IPS-18c (cell line): ENCODE results near the gene SIGLEC15.

Experiments
- H3K4me3 ChIP-seq: 2 replicates; pipeline ENCODE4 v1.7.0; 2013; ENCODE audit warnings: low read depth, mild to moderate bottlenecking, low read length, moderate library complexity; ENCODE audit not compliant: insufficient read depth
- H3K9me3 ChIP-seq: one replicate; pipeline ENCODE4 v1.6.1; 2013; ENCODE audit warnings: mild to moderate bottlenecking, low read length, moderate library complexity; ENCODE audit not compliant: control insufficient read depth, insufficient read depth

SIGLEC15 gene

GRCh38 chr18:45856531-45856930 is 31.1 kb downstream of the SIGLEC15 start:
- no peaks in the 10 kb centered on the region for H3K9me3 ChIP-seq
- H3K4me3 ChIP-seq = no peak overlapping the region

DNA sequence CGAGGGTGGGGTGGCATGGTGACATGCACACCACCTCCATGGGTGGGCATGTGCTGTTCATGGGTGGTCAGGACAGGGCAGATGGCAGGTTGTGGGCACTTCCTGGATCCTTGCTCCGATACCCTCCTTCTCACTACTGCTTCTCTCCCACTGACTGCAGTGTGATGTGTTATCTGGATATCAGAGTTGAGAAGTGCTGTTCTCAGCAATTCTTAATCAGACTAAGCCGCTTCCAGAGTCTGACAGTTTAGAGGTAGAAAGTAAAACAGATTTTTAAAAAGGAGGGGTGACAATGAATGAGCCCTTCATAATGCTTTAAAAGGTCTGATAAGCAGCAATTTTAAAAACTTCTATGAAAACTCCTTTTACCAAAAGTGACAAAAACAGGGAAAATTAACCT is 33.9 kb downstream of the SIGLEC15 start:
- Histone ChIP-seq H3K9me3 (no peaks in the 10 kb centered on the region), H3K4me3 (no peak overlapping the region)

DNA sequence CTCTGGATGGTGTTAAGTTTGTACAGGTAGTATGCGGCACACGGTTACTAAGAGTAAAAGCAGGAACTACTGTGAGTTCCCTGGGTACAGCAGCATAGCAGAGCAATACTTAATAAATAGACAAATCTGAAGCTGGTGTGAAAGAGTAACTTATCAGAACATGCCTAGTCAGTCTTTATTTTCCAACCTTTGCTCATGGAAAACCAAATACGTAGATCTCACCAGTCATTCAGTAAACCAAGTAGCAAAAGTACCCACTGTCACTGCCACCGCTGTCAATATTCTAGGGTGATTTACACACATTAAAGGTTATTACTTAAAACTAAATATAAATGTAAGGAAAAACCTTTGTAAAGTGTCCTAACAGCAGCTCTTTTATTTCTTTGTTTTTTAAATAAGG is 35.0 kb downstream of the SIGLEC15 start:
- Histone ChIP-seq H3K9me3 (no peaks in the 10 kb centered on the region), H3K4me3 (no peak overlapping the region)

- Histone ChIP-seq H3K4me3 (no peak overlapping the region), H3K9me3 (no peaks in the 10 kb centered on the region)
These were observed 35.5 kb downstream of the SIGLEC15 start for GRCh38 chr18:45860971-45861370.

DNA sequence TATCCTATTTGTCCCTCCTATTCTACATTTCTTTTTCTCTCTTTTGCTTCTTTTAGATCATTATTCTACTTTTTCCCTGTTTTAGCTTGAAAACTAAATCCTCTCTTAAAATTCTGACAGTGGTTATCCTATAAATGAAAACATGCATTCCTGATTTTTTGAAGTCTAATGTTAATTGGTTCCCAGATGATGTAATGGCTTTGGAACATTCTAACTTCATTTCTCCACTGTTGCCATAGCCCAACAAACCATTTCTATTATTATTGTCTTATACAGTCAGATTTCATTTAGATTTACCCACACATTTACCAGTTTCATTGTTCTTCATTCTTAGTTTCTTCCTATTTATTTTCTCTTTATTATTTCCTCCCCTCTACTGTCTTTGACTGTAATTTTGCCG is 36.5 kb downstream of the SIGLEC15 start:
- H3K4me3 ChIP-seq = no peak overlapping the region
- H3K9me3 ChIP-seq = no peaks in the 10 kb centered on the region

GRCh38 chr18:45863469-45863868 is 38.0 kb downstream of the SIGLEC15 start:
- Histone ChIP-seq H3K9me3 (no peaks in the 10 kb centered on the region), H3K4me3 (no peak overlapping the region)

DNA sequence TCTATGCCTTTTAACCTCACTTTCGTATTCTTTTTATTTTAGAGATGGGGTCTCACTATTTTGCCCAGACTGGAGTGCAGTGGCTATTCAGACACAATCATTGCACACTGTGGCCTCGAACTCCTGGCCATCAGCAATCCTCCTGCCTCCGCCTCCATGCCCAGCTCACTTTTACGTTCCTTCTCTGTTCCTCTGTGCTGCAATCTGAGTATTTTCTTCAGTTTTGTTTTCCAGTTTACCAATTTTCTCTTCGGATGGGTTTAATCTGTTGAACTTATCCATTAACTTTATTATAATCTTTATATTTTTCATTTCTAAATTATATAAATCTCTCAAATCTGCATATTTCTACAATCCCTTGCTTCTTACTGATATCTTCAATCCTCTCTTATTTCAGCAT is 38.6 kb downstream of the SIGLEC15 start:
- H3K4me3 ChIP-seq = no peak overlapping the region

GRCh38 chr18:45865466-45865865 is 40.0 kb downstream of the SIGLEC15 start:
- Histone ChIP-seq H3K9me3 (no peaks in the 10 kb centered on the region), H3K4me3 (no peak overlapping the region)

More for the DNA sequence above, 38.6 kb downstream of the SIGLEC15 start:
- H3K9me3 ChIP-seq = no peaks in the 10 kb centered on the region

- H3K4me3 ChIP-seq = no peak overlapping the region
These were observed 44.9 kb downstream of the SIGLEC15 start for GRCh38 chr18:45870419-45870818.

GRCh38 chr18:45871431-45872084 is 46.1 kb downstream of the SIGLEC15 start:
- peaks cover 2% of the 10 kb centered on the region for H3K9me3 ChIP-seq

More at GRCh38 chr18:45870419-45870818, 44.9 kb downstream of the SIGLEC15 start:
- H3K9me3 ChIP-seq = no peaks in the 10 kb centered on the region

DNA sequence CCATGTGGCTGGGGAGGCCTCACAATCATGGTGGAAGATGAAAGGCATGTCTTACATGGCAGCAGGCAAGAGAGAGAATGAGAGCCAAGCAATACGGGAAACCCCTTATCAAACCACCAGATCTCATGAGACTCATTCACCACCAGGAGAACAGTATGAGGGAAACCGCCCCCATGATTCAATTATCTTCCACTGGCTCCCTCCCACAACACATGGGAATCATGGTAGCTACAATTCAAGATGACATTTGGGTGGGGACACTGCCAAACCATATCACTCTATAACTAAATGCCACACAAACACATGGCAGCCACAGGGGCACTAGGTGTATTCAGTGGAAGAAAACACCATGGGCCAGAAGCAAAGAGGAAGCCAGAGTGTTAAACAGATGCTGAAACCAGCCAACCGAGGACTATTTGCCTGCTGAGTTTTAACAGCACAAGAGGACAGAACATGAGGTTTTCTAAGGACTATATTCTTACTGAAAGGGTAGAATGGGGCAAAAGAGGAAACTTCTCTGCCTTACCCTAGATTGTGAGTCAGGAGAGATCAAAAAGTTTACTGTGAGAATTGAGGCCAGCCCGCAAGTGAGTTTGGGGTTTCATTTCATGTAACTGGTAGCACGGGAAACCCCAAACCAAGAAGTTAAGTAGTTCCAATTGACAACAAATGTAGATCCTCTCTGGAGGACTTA is 49.2 kb downstream of the SIGLEC15 start:
- Histone ChIP-seq H3K9me3 (peaks cover 2% of the 10 kb centered on the region), H3K4me3 (no peak overlapping the region)

More at GRCh38 chr18:45871431-45872084, 46.1 kb downstream of the SIGLEC15 start:
- no peak overlapping the region for H3K4me3 ChIP-seq

- Histone ChIP-seq H3K9me3 (peaks cover 2% of the 10 kb centered on the region), H3K4me3 (no peak overlapping the region)
These were observed 50.7 kb downstream of the SIGLEC15 start for GRCh38 chr18:45876161-45876560.

- H3K4me3 ChIP-seq = no peak overlapping the region
- peaks cover 2% of the 10 kb centered on the region for H3K9me3 ChIP-seq
These were observed 51.9 kb downstream of the SIGLEC15 start for GRCh38 chr18:45877403-45877802.

DNA sequence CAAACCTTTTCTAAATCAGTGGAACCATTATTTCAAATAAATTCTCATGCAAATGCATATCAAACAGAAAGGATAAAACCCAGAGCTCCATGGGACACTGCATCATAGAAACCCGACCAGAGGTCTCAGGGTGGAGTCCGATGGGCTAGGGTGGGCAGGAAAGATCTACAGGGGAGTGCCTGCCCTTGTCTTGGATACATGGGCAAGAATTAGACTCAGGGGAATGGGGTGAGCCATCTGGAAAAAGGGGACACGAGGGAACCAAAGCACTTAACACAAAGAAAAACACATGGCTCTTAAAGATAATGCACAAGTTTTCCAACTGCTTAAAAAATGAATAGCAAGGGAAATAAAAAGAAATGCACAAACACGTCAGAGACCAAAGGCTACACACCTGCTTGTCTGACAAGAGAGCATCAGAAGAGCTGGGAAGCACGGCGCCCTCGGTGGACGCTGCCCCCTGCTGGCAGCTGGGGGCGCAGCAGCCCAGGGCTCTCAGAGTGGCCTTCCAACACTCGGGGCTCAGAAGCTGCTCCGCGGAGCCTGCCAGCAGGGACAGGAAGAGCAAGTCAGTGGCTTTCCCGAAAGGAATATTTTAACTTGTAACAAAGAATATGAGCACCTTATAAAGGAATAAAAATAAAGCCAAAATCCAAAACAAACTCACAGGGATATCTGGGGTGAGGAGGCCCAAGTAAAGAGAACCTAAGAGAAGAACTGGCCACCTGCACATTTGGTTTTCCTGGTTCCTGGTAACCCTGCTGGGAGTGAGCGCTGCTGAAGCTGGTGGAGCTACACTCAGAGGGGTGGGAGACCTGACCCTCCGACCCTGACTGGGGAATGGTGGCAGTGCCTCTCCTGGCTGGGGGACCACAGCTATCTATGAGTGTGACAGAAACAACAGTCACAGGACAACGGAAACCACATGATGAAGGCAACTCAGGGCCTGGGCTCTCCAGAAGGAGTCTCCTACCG is 54.5 kb downstream of the SIGLEC15 start:
- Histone ChIP-seq H3K9me3 (peaks cover 2% of the 10 kb centered on the region), H3K4me3 (no peak overlapping the region)

- H3K4me3 ChIP-seq = no peak overlapping the region
These were observed 55.5 kb downstream of the SIGLEC15 start for GRCh38 chr18:45880876-45881558.

GRCh38 chr18:45887585-45887984 is 62.1 kb downstream of the SIGLEC15 start:
- Histone ChIP-seq H3K9me3 (no peaks in the 10 kb centered on the region), H3K4me3 (no peak overlapping the region)

More at GRCh38 chr18:45880876-45881558, 55.5 kb downstream of the SIGLEC15 start:
- H3K9me3 ChIP-seq = peaks cover 2% of the 10 kb centered on the region
